A673 (cell line): Measurements from ENCODE around the gene SPEG. TPM values are rescaled to one million over a fixed set of nuclear protein-coding genes. Genes with fewer than 3 reads are reported as not detected.

ENCODE experiments used
- BruUV-seq: library from RNA; stranded (reverse); fragments of 400-500 nt; replicated peaks from 2 replicates; lab custom pipeline; 2021; lab: Mats Ljungman, UMichigan
- CTCF ChIA-PET: fragments of 300-600 bp; sonication (Branson Sonifier 250); formaldehyde crosslinking; loops from one replicate; lab custom pipeline; 2022; ENCODE audit warnings: antibody characterized with exemption; lab: Charles Lee
- POLR2A ChIA-PET: fragments of 300-600 bp; sonication (Branson Sonifier 250); formaldehyde crosslinking; loops from one replicate; lab custom pipeline; 2022; ENCODE audit warnings: antibody characterized with exemption; ENCODE audit not compliant: low non-redundant PET; lab: Charles Lee
- DNase-seq: peaks from one replicate; pipeline ENCODE4 v3.0.0-alpha.2; 2015; ENCODE audit warnings: low spot score
- H3K27ac ChIP-seq: fragments of 200-600 bp; sonication (generic); 2 replicates; pipeline ENCODE4 v1.5.1; 2016; ENCODE audit warnings: mixed run types, low read depth, mild to moderate bottlenecking, mixed read lengths, antibody characterized with exemption, low read length; ENCODE audit not compliant: poor library complexity, severe bottlenecking
- H3K27me3 ChIP-seq: fragments of 200-600 bp; sonication (generic); replicated peaks from 2 replicates; pipeline ENCODE4 v1.6.1; 2017; ENCODE audit warnings: mixed run types, low read depth, mild to moderate bottlenecking, mixed read lengths, antibody characterized with exemption, low read length; ENCODE audit not compliant: insufficient read depth, poor library complexity
- H3K36me3 ChIP-seq: fragments of 200-600 bp; sonication (generic); 2 replicates; pipeline ENCODE4 v1.6.1; 2016; ENCODE audit warnings: mixed run types, mild to moderate bottlenecking, mixed read lengths, antibody characterized with exemption, low read length; ENCODE audit not compliant: insufficient read depth, poor library complexity, severe bottlenecking
- H3K4me1 ChIP-seq: fragments of 200-600 bp; sonication (generic); 2 replicates; pipeline ENCODE4 v1.6.1; 2017; ENCODE audit warnings: mixed run types, mild to moderate bottlenecking, mixed read lengths, antibody characterized with exemption, low read length; ENCODE audit not compliant: insufficient read depth, poor library complexity, severe bottlenecking
- H3K4me3 ChIP-seq: fragments of 200-600 bp; sonication (generic); 2 replicates; pipeline ENCODE4 v1.5.1; 2016; ENCODE audit warnings: low read depth, mixed run types, mild to moderate bottlenecking, mixed read lengths, low read length; ENCODE audit not compliant: poor library complexity, severe bottlenecking
- H3K9me3 ChIP-seq: fragments of 200-600 bp; sonication (generic); 2 replicates; pipeline ENCODE4 v1.6.1; 2016; ENCODE audit warnings: mixed run types, low read depth, mild to moderate bottlenecking, mixed read lengths, antibody characterized with exemption, low read length; ENCODE audit not compliant: poor library complexity, severe bottlenecking
- EZH2 ChIP-seq: fragments of 200-600 bp; sonication (generic); IDR thresholded peaks from 2 replicates; pipeline ENCODE4 v1.6.1; 2017; ENCODE audit warnings: borderline replicate concordance, low read depth, mild to moderate bottlenecking, mixed read lengths, antibody characterized with exemption, low read length; ENCODE audit not compliant: poor library complexity, severe bottlenecking
- intact Hi-C: fragments of 100-400 bp; cut with micrococcal nuclease; formaldehyde crosslinking; loops from one replicate; pipeline ENCODE4 v1.10.0; 2022; ENCODE audit not compliant: unreplicated experiment
- total RNA-seq: library from RNA; stranded (reverse); gene quantifications from 2 replicates; pipeline ENCODE4 v1.2.3, GENCODE V29; 2021
- TF ChIP-seq, protein P1 (sequence below): fragments of 300-800, 200-600 bp; sonication (generic); conservative IDR thresholded peaks from 2 replicates; pipeline ENCODE4 v1.5.1; 2017; ENCODE audit warnings: low read depth, mild to moderate bottlenecking, antibody characterized with exemption, low read length, moderate library complexity, mixed read lengths

Gene SPEG
- total RNA-seq, 1 experiment from 2014 or later: 8.4 TPM

DNA sequence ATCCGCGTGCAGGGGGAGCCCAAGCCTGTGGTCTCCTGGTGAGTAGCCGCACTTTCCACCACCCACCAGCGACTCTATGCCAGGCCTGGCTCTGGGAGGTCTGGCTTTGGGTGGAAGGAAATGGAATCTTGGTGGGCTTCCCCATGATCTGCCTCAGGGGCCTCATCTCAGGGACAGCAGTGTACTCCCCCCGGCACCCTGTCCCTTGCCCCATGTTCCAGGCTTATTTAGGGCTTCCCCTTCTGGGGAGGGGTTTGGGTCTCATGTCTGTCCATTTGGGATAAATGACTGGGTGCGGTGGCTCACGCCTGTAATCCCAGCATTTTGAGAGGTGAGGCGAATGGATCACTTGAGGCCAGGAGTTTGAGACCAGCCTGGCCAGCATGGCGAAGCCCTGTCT, 27.7 kb downstream of the SPEG start:
- intact Hi-C loops: no loop called here

DNA sequence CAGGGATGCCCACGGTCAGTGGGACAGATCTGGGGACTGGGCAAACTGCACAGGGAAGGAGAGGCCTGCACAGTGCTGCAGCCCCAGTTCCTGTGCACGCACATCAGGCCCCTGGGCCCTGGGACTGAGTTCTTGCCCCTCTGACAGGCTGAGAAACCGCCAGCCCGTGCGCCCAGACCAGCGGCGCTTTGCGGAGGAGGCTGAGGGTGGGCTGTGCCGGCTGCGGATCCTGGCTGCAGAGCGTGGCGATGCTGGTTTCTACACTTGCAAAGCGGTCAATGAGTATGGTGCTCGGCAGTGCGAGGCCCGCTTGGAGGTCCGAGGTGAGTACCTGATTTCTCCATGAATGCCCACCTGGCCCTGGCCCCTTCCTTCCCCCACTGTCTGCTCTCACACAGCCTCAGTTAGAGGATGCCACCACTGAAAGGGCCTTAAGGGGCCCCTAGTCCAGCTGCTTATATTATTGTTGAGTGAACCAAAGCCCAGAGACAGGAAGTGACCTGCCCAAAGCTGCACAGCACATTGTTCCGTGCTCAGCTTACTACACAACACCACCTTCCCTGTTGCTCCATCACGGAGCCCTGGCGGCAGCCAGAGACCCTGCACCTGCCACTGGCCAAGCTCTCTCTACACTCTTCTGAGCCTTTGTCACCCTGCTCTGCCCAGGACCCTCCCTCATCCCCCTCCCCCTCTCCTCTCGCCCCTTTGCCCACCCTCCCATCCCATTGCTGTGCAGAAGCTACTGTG, 29.8 kb downstream of the SPEG start:
- H3K27me3 ChIP-seq: no peaks in the 10 kb centered on the region
- no peak overlapping the region for H3K27ac ChIP-seq
- intact Hi-C loops: no loop called here
- no peak overlapping the region for H3K4me3 ChIP-seq
- no peaks in the 10 kb centered on the region for H3K9me3 ChIP-seq
- ChIA-PET CTCF (interaction anchor here (0.6 to 1.6 kb wide), 3 partner anchors 45 to 831 kb away, joined by 3 to 6 read pairs (median 5); no protein-coding TSS in a partner anchor), POLR2A (no interaction called here)
- H3K4me1 ChIP-seq: peaks cover 6% of the 10 kb centered on the region
- no peak for DNase-seq
- H3K36me3 ChIP-seq: no peaks in the 10 kb centered on the region
- BruUV-seq: no TSS peak
- no peak for TF ChIP-seq EZH2
- TF ChIP-seq, protein P1, sequence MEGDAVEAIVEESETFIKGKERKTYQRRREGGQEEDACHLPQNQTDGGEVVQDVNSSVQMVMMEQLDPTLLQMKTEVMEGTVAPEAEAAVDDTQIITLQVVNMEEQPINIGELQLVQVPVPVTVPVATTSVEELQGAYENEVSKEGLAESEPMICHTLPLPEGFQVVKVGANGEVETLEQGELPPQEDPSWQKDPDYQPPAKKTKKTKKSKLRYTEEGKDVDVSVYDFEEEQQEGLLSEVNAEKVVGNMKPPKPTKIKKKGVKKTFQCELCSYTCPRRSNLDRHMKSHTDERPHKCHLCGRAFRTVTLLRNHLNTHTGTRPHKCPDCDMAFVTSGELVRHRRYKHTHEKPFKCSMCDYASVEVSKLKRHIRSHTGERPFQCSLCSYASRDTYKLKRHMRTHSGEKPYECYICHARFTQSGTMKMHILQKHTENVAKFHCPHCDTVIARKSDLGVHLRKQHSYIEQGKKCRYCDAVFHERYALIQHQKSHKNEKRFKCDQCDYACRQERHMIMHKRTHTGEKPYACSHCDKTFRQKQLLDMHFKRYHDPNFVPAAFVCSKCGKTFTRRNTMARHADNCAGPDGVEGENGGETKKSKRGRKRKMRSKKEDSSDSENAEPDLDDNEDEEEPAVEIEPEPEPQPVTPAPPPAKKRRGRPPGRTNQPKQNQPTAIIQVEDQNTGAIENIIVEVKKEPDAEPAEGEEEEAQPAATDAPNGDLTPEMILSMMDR: no peak

More for the DNA sequence above, 27.7 kb downstream of the SPEG start:
- Histone ChIP-seq H3K4me3 (no peak overlapping the region), H3K9me3 (no peaks in the 10 kb centered on the region), H3K36me3 (no peaks in the 10 kb centered on the region), H3K27me3 (no peaks in the 10 kb centered on the region), H3K27ac (no peak overlapping the region), H3K4me1 (peaks cover 6% of the 10 kb centered on the region)
- TF ChIP-seq, protein P1: no peak
- TF ChIP-seq EZH2: no peak
- no peak for DNase-seq
- CTCF ChIA-PET: interaction anchor here (0.6 kb wide), 1 partner anchor 15 kb away, joined by 6 read pairs; no protein-coding TSS in a partner anchor
- BruUV-seq: no TSS peak
- POLR2A ChIA-PET: no interaction called here

DNA sequence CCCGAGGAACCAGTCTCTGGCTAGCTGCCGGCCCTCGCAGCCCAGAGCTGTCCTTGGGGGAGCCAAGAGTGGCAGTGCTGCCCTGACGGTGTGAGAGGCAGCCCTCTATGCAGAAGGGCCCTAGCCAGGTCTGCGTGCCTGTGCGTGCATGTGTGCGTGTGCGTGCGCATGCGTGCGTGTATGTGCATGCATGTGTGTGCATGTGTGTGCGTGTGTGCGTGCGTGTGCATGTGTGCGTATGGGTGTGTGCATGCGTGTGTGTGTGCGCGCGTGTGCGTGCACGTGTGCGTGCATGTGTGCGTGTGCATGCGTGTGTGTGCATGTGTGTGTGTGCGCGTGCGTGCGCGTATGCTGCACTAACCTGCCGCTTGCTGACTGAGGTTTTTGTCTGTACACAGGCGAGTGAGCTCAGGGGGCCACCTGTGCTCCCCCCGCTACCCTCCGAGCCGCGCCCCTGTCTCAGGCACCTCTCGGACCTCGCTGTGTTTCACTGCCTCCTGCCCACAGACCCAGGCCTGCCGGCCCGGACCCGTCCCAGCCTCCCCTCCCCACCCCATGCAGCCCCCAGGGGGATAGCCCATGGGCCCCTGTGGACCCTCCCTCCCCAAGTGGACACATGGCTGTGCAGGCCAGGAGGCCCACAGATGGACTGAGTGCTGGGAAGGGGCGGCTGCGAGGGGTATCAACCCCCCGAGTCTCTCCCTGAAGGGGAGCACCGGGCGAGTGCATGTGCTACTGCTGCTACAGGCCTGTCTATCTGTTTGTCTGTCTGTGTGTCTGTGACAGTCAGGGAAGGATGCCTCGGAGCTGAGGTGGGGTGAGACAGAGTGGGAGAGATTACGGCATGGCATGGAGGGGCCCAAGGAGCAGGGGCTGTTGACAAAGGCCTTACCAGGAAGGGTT, 31.3 kb downstream of the SPEG start:
- ChIA-PET CTCF (interaction anchor here (1.6 kb wide), 1 partner anchor 64 kb away, joined by 5 read pairs; no protein-coding TSS in a partner anchor), POLR2A (interaction anchor here (0.7 kb wide), 1 partner anchor 16 kb away, joined by 5 read pairs; no protein-coding TSS in a partner anchor)
- intact Hi-C loops: no loop called here
- no peaks in the 10 kb centered on the region for H3K9me3 ChIP-seq
- H3K27ac ChIP-seq: no peak overlapping the region
- DNase-seq: no peak
- H3K4me3 ChIP-seq: no peak overlapping the region
- H3K4me1 ChIP-seq: peaks cover 1% of the 10 kb centered on the region
- TF ChIP-seq EZH2: no peak
- TF ChIP-seq, protein P1: no peak
- H3K36me3 ChIP-seq: no peaks in the 10 kb centered on the region
- no TSS peak for BruUV-seq
- no peaks in the 10 kb centered on the region for H3K27me3 ChIP-seq
